Measurements from ENCODE around the gene OTOP2.

The OTOP2 gene

GRCh38 chr17:74941128-74941725 lies 17.2 kb downstream of the OTOP2 start:
- ATAC-seq = no peak
- no peak for TF ChIP-seq SNAI2 (CRISPR knock-in tag; IDR thresholded peaks at IDR 0.05)
- no peak for TF ChIP-seq PPARA (CRISPR knock-in tag; IDR thresholded peaks at IDR 0.05; ENCODE audit: borderline replicate concordance)
- TF ChIP-seq ISL1 (CRISPR knock-in tag; IDR thresholded peaks at IDR 0.05) = no peak
- TF ChIP-seq ZNF565 (CRISPR knock-in tag; conservative IDR thresholded peaks at IDR 0.05; ENCODE audit: low read depth) = no peak

DNA sequence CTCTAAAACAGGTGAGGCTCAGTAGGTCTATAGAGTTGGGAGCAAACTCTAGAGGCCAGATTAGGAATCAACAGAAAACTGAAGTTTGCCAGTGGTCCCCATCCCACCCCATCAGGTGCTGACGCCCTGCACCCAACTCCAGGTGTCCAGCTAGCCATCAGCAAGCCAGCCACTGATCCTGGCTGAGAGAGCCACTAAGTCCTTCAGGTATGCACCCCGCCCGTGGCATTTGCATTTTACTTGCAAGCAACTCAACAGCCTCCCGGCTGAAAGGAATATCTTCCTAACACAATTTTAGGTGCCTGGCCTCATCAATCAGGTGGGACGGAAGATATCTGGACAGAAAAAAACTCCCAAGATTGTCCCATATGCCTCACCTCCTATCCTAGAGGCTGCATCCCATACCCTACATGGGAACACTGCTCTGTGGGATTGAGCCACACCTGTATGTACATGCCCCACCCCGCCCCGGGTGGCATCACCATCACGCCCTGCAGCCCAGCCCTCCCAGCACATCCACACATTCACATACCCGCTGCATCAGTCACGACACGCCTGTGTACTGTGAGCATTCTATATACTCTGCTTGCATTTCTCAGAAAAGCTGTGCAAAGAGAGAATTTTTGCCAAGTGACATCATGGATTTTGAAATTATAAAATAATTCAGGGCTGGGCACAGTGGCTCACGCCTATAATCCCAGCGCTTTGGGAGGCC lies 19.9 kb downstream of the OTOP2 start:
- no peak; the same call in 2 of the 3 replicates for ATAC-seq
- TF ChIP-seq ISL1 (CRISPR knock-in tag; IDR thresholded peaks at IDR 0.05) (no peak), POU6F1 (CRISPR knock-in tag; IDR thresholded peaks at IDR 0.05; ENCODE audit: borderline replicate concordance, low read depth) (no peak), ZFP3 (CRISPR knock-in tag; IDR thresholded peaks at IDR 0.05) (no peak), ZC3H10 (CRISPR knock-in tag; IDR thresholded peaks at IDR 0.05) (no peak), ZNF70 (CRISPR knock-in tag; IDR thresholded peaks at IDR 0.05) (no peak), ESRRG (CRISPR knock-in tag; IDR thresholded peaks at IDR 0.05) (no peak), SNAI2 (CRISPR knock-in tag; IDR thresholded peaks at IDR 0.05) (no peak), ZNF565 (CRISPR knock-in tag; conservative IDR thresholded peaks at IDR 0.05; ENCODE audit: low read depth) (no peak), RARB (CRISPR knock-in tag; IDR thresholded peaks at IDR 0.05) (no peak), ZFP30 (CRISPR knock-in tag; IDR thresholded peaks at IDR 0.05) (no peak), TCF4 (CRISPR knock-in tag; IDR thresholded peaks at IDR 0.05; ENCODE audit: borderline replicate concordance) (no peak), GLIS3 (CRISPR knock-in tag; IDR thresholded peaks at IDR 0.05) (no peak)
- TF ChIP-seq, protein P1, sequence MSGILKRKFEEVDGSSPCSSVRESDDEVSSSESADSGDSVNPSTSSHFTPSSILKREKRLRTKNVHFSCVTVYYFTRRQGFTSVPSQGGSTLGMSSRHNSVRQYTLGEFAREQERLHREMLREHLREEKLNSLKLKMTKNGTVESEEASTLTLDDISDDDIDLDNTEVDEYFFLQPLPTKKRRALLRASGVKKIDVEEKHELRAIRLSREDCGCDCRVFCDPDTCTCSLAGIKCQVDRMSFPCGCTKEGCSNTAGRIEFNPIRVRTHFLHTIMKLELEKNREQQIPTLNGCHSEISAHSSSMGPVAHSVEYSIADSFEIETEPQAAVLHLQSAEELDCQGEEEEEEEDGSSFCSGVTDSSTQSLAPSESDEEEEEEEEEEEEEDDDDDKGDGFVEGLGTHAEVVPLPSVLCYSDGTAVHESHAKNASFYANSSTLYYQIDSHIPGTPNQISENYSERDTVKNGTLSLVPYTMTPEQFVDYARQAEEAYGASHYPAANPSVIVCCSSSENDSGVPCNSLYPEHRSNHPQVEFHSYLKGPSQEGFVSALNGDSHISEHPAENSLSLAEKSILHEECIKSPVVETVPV (CRISPR knock-in tag; IDR thresholded peaks at IDR 0.05) = no peak
- TF ChIP-seq, protein P2, sequence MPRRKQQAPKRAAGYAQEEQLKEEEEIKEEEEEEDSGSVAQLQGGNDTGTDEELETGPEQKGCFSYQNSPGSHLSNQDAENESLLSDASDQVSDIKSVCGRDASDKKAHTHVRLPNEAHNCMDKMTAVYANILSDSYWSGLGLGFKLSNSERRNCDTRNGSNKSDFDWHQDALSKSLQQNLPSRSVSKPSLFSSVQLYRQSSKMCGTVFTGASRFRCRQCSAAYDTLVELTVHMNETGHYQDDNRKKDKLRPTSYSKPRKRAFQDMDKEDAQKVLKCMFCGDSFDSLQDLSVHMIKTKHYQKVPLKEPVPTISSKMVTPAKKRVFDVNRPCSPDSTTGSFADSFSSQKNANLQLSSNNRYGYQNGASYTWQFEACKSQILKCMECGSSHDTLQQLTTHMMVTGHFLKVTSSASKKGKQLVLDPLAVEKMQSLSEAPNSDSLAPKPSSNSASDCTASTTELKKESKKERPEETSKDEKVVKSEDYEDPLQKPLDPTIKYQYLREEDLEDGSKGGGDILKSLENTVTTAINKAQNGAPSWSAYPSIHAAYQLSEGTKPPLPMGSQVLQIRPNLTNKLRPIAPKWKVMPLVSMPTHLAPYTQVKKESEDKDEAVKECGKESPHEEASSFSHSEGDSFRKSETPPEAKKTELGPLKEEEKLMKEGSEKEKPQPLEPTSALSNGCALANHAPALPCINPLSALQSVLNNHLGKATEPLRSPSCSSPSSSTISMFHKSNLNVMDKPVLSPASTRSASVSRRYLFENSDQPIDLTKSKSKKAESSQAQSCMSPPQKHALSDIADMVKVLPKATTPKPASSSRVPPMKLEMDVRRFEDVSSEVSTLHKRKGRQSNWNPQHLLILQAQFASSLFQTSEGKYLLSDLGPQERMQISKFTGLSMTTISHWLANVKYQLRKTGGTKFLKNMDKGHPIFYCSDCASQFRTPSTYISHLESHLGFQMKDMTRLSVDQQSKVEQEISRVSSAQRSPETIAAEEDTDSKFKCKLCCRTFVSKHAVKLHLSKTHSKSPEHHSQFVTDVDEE (CRISPR knock-in tag; IDR thresholded peaks at IDR 0.05) = no peak

DNA sequence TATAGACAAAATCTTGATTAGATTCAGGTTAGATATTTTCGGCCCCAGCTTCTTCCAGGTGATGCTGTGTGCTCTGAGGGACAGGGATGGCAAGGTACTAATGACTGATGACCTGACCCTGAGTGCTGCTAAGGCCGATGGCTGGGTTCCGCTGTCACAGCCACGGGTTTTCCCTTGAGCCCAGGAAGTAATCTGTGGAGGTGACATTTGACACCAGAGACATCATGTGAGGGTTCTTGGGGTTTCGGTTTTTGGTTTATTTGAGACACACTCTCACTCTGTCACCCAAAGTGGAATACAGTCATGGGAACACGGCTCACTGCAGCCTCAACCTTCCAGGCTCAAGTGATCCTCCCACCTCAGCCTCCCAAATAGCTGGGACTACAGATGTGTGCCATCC lies 21.5 kb downstream of the OTOP2 start:
- no peak for ATAC-seq
- TF ChIP-seq ZC3H10 (CRISPR knock-in tag; IDR thresholded peaks at IDR 0.05) = no peak
- no peak for TF ChIP-seq ISL1 (CRISPR knock-in tag; IDR thresholded peaks at IDR 0.05)
- no peak for TF ChIP-seq PPARA (CRISPR knock-in tag; IDR thresholded peaks at IDR 0.05; ENCODE audit: borderline replicate concordance)
- TF ChIP-seq CSDC2 (CRISPR knock-in tag; IDR thresholded peaks at IDR 0.05) = no peak

GRCh38 chr17:74946641-74947040 lies 22.6 kb downstream of the OTOP2 start:
- TF ChIP-seq RARB (CRISPR knock-in tag; IDR thresholded peaks at IDR 0.05) = no peak
- no peak for TF ChIP-seq ZNF70 (CRISPR knock-in tag; IDR thresholded peaks at IDR 0.05)
- TF ChIP-seq ZNF8 (CRISPR knock-in tag; IDR thresholded peaks at IDR 0.05) = no peak
- no peak for TF ChIP-seq SNAI2 (CRISPR knock-in tag; IDR thresholded peaks at IDR 0.05)
- no peak for TF ChIP-seq TOX (CRISPR knock-in tag; IDR thresholded peaks at IDR 0.05; ENCODE audit: borderline replicate concordance)
- no peak for TF ChIP-seq OSR1 (CRISPR knock-in tag; IDR thresholded peaks at IDR 0.05)
- TF ChIP-seq ZFP30 (CRISPR knock-in tag; IDR thresholded peaks at IDR 0.05) = no peak
- TF ChIP-seq ZFP3 (CRISPR knock-in tag; IDR thresholded peaks at IDR 0.05) = no peak
- no peak for TF ChIP-seq TCF4 (CRISPR knock-in tag; IDR thresholded peaks at IDR 0.05; ENCODE audit: borderline replicate concordance)
- TF ChIP-seq PPARA (CRISPR knock-in tag; IDR thresholded peaks at IDR 0.05; ENCODE audit: borderline replicate concordance) = no peak
- TF ChIP-seq BACH2 (CRISPR knock-in tag; IDR thresholded peaks at IDR 0.05; ENCODE audit: borderline replicate concordance) = no peak
- TF ChIP-seq CSDC2 (CRISPR knock-in tag; IDR thresholded peaks at IDR 0.05) = no peak
- no peak for ATAC-seq
